ENCODE measurements around the gene CD84.
A peak's percentile ranks its signal among the peaks of the same experiment; 100 is the strongest.
"Not testable (repeated sequence)": the region's sequence is repeated elsewhere in the genome, so short reads cannot be mapped to it uniquely, and the experiment has no call there.

CD84 gene

DNA sequence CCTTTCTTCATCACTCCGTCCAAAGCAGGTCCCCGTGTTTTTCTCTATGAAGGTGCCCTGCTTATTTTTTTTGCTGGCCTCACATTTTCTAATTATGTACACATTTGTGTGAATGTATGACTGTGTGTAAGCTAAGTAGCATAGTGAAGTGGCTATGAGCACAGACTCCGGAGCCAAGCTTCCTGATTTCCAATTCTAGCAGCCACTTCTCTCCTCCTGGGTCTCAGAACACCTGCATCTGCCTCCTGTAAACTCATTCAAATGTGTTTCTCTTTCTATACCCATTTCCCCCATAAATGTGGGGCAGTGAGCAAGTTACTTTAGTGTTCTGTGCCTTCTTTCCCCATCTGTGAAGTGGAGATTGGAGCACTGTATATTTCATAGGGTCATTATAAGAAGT is 58.3 kb downstream of the CD84 start:
- Histone ChIP-seq H3K9me2 (replicated peaks; ENCODE audit: control insufficient read depth, low read length) (no peaks in the 10 kb centered on the region), H3F3A (ENCODE audit: control insufficient read depth, insufficient read depth) (peaks cover 43% of the 10 kb centered on the region), H3K79me2 (ENCODE audit: control insufficient read depth, low read length) (peaks cover 60% of the 10 kb centered on the region), H3K36me3 (ENCODE audit: control insufficient read depth, low read length) (peaks cover 45% of the 10 kb centered on the region), H4K20me1 (ENCODE audit: control insufficient read depth, insufficient read depth, low read depth, low read length) (no peaks in the 10 kb centered on the region), H3K9me3 (ENCODE audit: control insufficient read depth, insufficient read depth, low read length) (peaks cover 4% of the 10 kb centered on the region), H3K27me3 (ENCODE audit: control insufficient read depth, low read length) (no peaks in the 10 kb centered on the region), H3K27ac (ENCODE audit: low read depth, low read length) (peak overlapping the region; percentile 94), H3K4me2 (ENCODE audit: low read length) (peak overlapping the region; percentile 76), H3K4me1 (ENCODE audit: control insufficient read depth, low read length) (peaks cover 75% of the 10 kb centered on the region), H3K4me3 (ENCODE audit: low read length) (peak overlapping the region; percentile 84)
- TF ChIP-seq, protein P1, sequence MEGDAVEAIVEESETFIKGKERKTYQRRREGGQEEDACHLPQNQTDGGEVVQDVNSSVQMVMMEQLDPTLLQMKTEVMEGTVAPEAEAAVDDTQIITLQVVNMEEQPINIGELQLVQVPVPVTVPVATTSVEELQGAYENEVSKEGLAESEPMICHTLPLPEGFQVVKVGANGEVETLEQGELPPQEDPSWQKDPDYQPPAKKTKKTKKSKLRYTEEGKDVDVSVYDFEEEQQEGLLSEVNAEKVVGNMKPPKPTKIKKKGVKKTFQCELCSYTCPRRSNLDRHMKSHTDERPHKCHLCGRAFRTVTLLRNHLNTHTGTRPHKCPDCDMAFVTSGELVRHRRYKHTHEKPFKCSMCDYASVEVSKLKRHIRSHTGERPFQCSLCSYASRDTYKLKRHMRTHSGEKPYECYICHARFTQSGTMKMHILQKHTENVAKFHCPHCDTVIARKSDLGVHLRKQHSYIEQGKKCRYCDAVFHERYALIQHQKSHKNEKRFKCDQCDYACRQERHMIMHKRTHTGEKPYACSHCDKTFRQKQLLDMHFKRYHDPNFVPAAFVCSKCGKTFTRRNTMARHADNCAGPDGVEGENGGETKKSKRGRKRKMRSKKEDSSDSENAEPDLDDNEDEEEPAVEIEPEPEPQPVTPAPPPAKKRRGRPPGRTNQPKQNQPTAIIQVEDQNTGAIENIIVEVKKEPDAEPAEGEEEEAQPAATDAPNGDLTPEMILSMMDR (IDR thresholded peaks at IDR 0.05; ENCODE audit: low read depth, low read length, poor library complexity, severe bottlenecking): no peak

DNA sequence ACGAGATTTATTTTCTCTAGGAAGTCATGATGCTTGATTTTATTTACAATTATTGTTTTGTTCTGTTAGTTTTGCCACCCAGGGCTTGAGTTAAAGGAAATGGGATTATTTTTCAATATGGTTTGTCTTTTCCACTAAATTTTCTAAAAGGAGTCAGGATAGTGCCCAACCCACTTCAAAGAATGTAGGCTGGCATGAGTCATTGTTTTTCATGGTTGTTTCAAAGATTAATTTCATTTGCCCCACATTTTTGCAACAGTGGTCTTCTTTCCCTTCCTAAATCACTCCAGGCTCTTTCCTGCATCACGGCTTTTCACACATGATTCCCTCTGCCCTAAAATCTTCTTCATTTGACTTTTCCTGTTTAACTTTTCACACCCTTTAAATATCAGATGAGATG is 58.7 kb downstream of the CD84 start:
- H3K9me2 ChIP-seq (replicated peaks; ENCODE audit: control insufficient read depth, low read length): no peaks in the 10 kb centered on the region
- H3K4me3 ChIP-seq (ENCODE audit: low read length): peak overlapping the region; percentile 84
- peak overlapping the region; percentile 76 for H3K4me2 ChIP-seq (ENCODE audit: low read length)
- no peak for TF ChIP-seq EZH2phosphoT487 (IDR thresholded peaks at IDR 0.05; ENCODE audit: borderline replicate concordance, low read length)
- TF ChIP-seq, protein P1 (IDR thresholded peaks at IDR 0.05; ENCODE audit: low read depth, low read length, poor library complexity, severe bottlenecking): no peak
- H4K20me1 ChIP-seq (ENCODE audit: control insufficient read depth, insufficient read depth, low read depth, low read length): no peaks in the 10 kb centered on the region
- H3F3A ChIP-seq (ENCODE audit: control insufficient read depth, insufficient read depth): peaks cover 43% of the 10 kb centered on the region
- H3K27me3 ChIP-seq (ENCODE audit: control insufficient read depth, low read length): no peaks in the 10 kb centered on the region
- peak overlapping the region; percentile 94 for H3K27ac ChIP-seq (ENCODE audit: low read depth, low read length)
- peaks cover 45% of the 10 kb centered on the region for H3K36me3 ChIP-seq (ENCODE audit: control insufficient read depth, low read length)
- H3K79me2 ChIP-seq (ENCODE audit: control insufficient read depth, low read length): peaks cover 64% of the 10 kb centered on the region
- H3K4me1 ChIP-seq (ENCODE audit: control insufficient read depth, low read length): peaks cover 80% of the 10 kb centered on the region
- peaks cover 4% of the 10 kb centered on the region for H3K9me3 ChIP-seq (ENCODE audit: control insufficient read depth, insufficient read depth, low read length)

DNA sequence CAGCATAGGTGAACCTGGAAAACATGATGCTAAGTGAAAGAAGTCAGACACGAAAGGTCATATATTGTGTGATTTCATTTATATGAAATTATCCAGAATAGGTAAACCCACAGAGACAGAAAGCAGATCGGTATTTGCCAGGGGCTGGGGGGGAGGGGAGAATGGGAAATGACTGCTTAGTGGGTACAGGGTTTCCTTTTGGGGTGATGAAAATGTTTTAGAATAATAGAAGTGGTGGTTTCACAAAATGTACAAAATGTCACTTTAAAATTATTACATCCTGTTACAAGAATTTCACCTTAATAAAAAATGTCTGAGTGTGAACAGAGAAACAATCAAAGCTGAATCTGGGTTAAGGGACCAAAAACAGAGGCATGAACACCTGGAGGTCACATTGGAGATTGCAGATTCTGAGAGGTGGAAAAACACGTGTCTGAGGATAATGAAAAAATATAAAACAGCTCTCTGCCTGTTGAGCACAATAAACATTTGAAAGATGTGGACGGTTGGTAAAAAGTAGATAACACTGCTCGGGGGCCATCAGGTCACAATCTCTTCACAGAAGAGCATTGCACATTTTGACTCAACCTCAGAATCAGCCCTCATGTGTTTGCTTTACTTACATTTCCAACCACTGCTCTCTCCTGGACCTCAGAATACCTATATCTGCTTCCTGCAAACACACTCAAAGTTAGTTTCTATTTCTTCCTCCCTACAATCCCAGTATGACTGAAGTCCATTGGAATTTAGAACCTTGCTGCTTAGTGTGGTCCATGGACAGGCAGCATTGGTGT is 59.5 kb downstream of the CD84 start:
- peaks cover 43% of the 10 kb centered on the region for H3F3A ChIP-seq (ENCODE audit: control insufficient read depth, insufficient read depth)
- H3K79me2 ChIP-seq (ENCODE audit: control insufficient read depth, low read length): peaks cover 72% of the 10 kb centered on the region
- peak overlapping the region; percentile 84 for H3K4me3 ChIP-seq (ENCODE audit: low read length)
- TF ChIP-seq, protein P1 (IDR thresholded peaks at IDR 0.05; ENCODE audit: low read depth, low read length, poor library complexity, severe bottlenecking): peak; percentile 52
- TF ChIP-seq EZH2phosphoT487 (IDR thresholded peaks at IDR 0.05; ENCODE audit: borderline replicate concordance, low read length): no peak
- peaks cover 4% of the 10 kb centered on the region for H3K9me3 ChIP-seq (ENCODE audit: control insufficient read depth, insufficient read depth, low read length)
- H3K27me3 ChIP-seq (ENCODE audit: control insufficient read depth, low read length): no peaks in the 10 kb centered on the region
- peak overlapping the region; percentile 76 for H3K4me2 ChIP-seq (ENCODE audit: low read length)
- no peaks in the 10 kb centered on the region for H4K20me1 ChIP-seq (ENCODE audit: control insufficient read depth, insufficient read depth, low read depth, low read length)
- peaks cover 45% of the 10 kb centered on the region for H3K36me3 ChIP-seq (ENCODE audit: control insufficient read depth, low read length)
- H3K9me2 ChIP-seq (replicated peaks; ENCODE audit: control insufficient read depth, low read length): no peaks in the 10 kb centered on the region
- H3K4me1 ChIP-seq (ENCODE audit: control insufficient read depth, low read length): peaks cover 87% of the 10 kb centered on the region
- H3K27ac ChIP-seq (ENCODE audit: low read depth, low read length): peak overlapping the region; percentile 94

DNA sequence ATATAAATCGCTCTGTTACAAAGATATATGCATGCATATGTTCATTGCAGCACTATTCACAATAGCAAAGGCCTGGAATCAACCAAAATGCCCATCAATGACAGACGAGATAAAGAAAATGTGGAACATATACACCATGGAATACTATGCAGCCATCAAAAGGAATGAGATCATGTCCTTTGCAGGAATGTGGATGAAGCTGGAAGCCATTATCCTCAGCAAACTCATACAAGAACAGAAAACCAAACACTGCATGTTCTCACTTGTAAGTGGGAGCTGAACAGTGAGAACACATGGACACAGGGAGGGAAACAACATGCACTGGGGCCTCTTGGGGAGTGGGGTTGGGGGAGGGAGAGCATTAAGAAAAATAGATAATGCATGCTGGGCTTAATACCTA is 61.8 kb downstream of the CD84 start:
- not testable (repeated sequence) for H3K9me2 ChIP-seq (replicated peaks; ENCODE audit: control insufficient read depth, low read length); H3K4me3 ChIP-seq (ENCODE audit: low read length); H3K27ac ChIP-seq (ENCODE audit: low read depth, low read length); H4K20me1 ChIP-seq (ENCODE audit: control insufficient read depth, insufficient read depth, low read depth, low read length); H3K9me3 ChIP-seq (ENCODE audit: control insufficient read depth, insufficient read depth, low read length); H3K27me3 ChIP-seq (ENCODE audit: control insufficient read depth, low read length)
- Histone ChIP-seq H3K79me2 (ENCODE audit: control insufficient read depth, low read length) (peaks cover 88% of the 10 kb centered on the region), H3K4me2 (ENCODE audit: low read length) (peak overlapping the region; percentile 48; the same call in 1 of the 2 replicates), H3F3A (ENCODE audit: control insufficient read depth, insufficient read depth) (peaks cover 39% of the 10 kb centered on the region), H3K4me1 (ENCODE audit: control insufficient read depth, low read length) (peaks cover 84% of the 10 kb centered on the region), H3K36me3 (ENCODE audit: control insufficient read depth, low read length) (peaks cover 58% of the 10 kb centered on the region)

DNA sequence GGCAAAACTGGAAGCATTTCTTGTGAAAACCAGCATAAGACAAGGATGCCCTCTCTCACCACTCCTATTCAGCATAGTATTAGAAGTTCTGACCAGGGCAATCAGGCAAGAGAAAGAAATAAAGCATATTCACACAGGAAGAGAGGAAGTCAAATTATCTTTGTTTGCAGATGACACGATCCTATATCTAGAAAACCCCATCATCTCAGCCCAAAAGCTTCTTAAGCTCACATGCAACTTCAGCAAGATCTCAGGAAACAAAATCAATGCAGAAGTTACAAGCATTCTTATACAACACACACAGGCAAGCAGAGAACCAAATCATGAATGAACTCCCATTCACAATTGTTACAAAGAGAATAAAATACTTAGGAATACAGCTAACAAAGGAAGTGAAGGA is 63.4 kb downstream of the CD84 start:
- H3K9me2 ChIP-seq (replicated peaks; ENCODE audit: control insufficient read depth, low read length); H4K20me1 ChIP-seq (ENCODE audit: control insufficient read depth, insufficient read depth, low read depth, low read length); H3K27me3 ChIP-seq (ENCODE audit: control insufficient read depth, low read length): not testable (repeated sequence)
- Histone ChIP-seq H3K27ac (ENCODE audit: low read depth, low read length) (peak overlapping the region; percentile 20; the same call in 1 of the 2 replicates), H3K4me3 (ENCODE audit: low read length) (peak overlapping the region; percentile 20), H3K79me2 (ENCODE audit: control insufficient read depth, low read length) (peaks cover 94% of the 10 kb centered on the region), H3K36me3 (ENCODE audit: control insufficient read depth, low read length) (peaks cover 71% of the 10 kb centered on the region), H3K4me2 (ENCODE audit: low read length) (peak overlapping the region; percentile 48), H3K4me1 (ENCODE audit: control insufficient read depth, low read length) (peaks cover 68% of the 10 kb centered on the region), H3K9me3 (ENCODE audit: control insufficient read depth, insufficient read depth, low read length) (peaks cover 17% of the 10 kb centered on the region), H3F3A (ENCODE audit: control insufficient read depth, insufficient read depth) (peaks cover 24% of the 10 kb centered on the region)

All from DOHH2 (cell line).